ENCODE data around the gene CALN1. TPM values are rescaled to one million over a fixed set of nuclear protein-coding genes. Genes with fewer than 3 reads are reported as not detected.

The CALN1 gene
- total and polyA plus RNA-seq, 9 of the 15 experiments (the other 6 are each of a cell fraction or from before 2014, with no cell fraction given), result 1.4 to 7.5 (median 3.3) TPM

GRCh38 chr7:71835056-71835455, 577.1 kb downstream of the CALN1 start:
- H3K27ac ChIP-seq (ENCODE audit: extremely low read depth, low read depth, low read length), result no peak overlapping the region
- 3% methylated on average over 5 of the region's 5 CpGs for WGBS (ENCODE audit: insufficient coverage, low coverage, missing lambda C conversion rate)
- no peaks in the 10 kb centered on the region for H3K79me2 ChIP-seq (ENCODE audit: control insufficient read depth, insufficient read depth, low read length)
- intact Hi-C loops (cut with micrococcal nuclease), result loop anchor here (10.0 kb wide), 1 partner anchor 60 kb away; no protein-coding TSS in a partner anchor
- H3K36me3 ChIP-seq (ENCODE audit: control insufficient read depth, insufficient read depth, low read length), result no peaks in the 10 kb centered on the region
- in situ Hi-C loops (cut with MboI), result no loop called here
- no peak for DNase-seq (ENCODE audit: extremely low read depth in 1 of 4, low spot score in 3 of 4)
- H3K9me3 ChIP-seq (replicated peaks; ENCODE audit: control insufficient read depth, insufficient read depth, low read depth, low read length), result no peaks in the 10 kb centered on the region
- BruUV-seq (replicated peaks), result no TSS peak
- FAIRE-seq, result no peak
- peaks cover 0 to 7% of the 10 kb centered on the region in 2 experiments; a peak in 3 of 5 replicates for H3K27me3 ChIP-seq (ENCODE audit: control insufficient read depth in 2 of 2, insufficient read depth in 2 of 2, low read length in 2 of 2)
- no peak overlapping the region for H2AFZ ChIP-seq (ENCODE audit: low read depth, low read length)
- no peak for ATAC-seq
- H3K4me3 ChIP-seq, result no peak overlapping the region
- POLR2A ChIA-PET, result interaction anchor here (0.9 kb wide), 1 partner anchor 29 kb away, joined by 4 read pairs; no protein-coding TSS in a partner anchor
- no peak overlapping the region for H3K9ac ChIP-seq (ENCODE audit: insufficient read depth in 1 of 2, low read depth in 2 of 2, low read length in 2 of 2)
- H4K20me1 ChIP-seq (replicated peaks; ENCODE audit: control insufficient read depth, insufficient read depth, low read length), result no peaks in the 10 kb centered on the region
- no peaks in the 10 kb centered on the region for H3K4me1 ChIP-seq (replicated peaks in 1 of 2; ENCODE audit: control insufficient read depth in 2 of 2, insufficient read depth in 2 of 2, low read length in 2 of 2)
- CTCF ChIA-PET (ENCODE audit: low intra/inter-chr PET ratio), result no interaction called here
- no peaks in the 10 kb centered on the region for H3K9me1 ChIP-seq (ENCODE audit: control insufficient read depth, insufficient read depth, low read length)
- H3K4me2 ChIP-seq (ENCODE audit: insufficient read depth, low read length), result no peak overlapping the region
- no peak for TF ChIP-seq SFPQ (IDR thresholded peaks at IDR 0.05; ENCODE audit: low read depth, low read length)
- TF ChIP-seq PTBP1 (IDR thresholded peaks at IDR 0.05; ENCODE audit: low read depth, low read length), result no peak
- no peak for TF ChIP-seq POLR3A (IDR thresholded peaks at IDR 0.05; ENCODE audit: borderline replicate concordance, extremely low read depth, insufficient read depth, insufficient read length)

- FAIRE-seq (no peak), DNase-seq (ENCODE audit: extremely low read depth in 1 of 4, low spot score in 3 of 4) (no peak), ATAC-seq (no peak)
- no peak overlapping the region for H3K4me3 ChIP-seq
- H3K79me2 ChIP-seq (ENCODE audit: control insufficient read depth, insufficient read depth, low read length), result no peaks in the 10 kb centered on the region
- intact Hi-C loops (cut with micrococcal nuclease), result no loop called here
- in situ Hi-C loops (cut with MboI), result no loop called here
- H3K36me3 ChIP-seq (ENCODE audit: control insufficient read depth, insufficient read depth, low read length), result no peaks in the 10 kb centered on the region
- TF ChIP-seq STAT5A (IDR thresholded peaks at IDR 0.05; ENCODE audit: borderline replicate concordance, low read length), result no peak
- no peak for TF ChIP-seq ILK (tag; IDR thresholded peaks at IDR 0.05; ENCODE audit: borderline replicate concordance, low read depth)
- TF ChIP-seq HBP1 (CRISPR knock-in tag; IDR thresholded peaks at IDR 0.05), result no peak
- TF ChIP-seq ZNF239 (CRISPR knock-in tag; IDR thresholded peaks at IDR 0.05), result no peak
- TF ChIP-seq ATF7 (IDR thresholded peaks at IDR 0.05), result no peak
- no peak for TF ChIP-seq NR0B1 (IDR thresholded peaks at IDR 0.05; ENCODE audit: partially characterized antibody)
- no peak for TF ChIP-seq TSC22D4 (tag; IDR thresholded peaks at IDR 0.05)
- TF ChIP-seq FOXM1 (IDR thresholded peaks at IDR 0.05; ENCODE audit: low read depth), result no peak
- no peak for TF ChIP-seq FOXM1 (CRISPR knock-in tag; IDR thresholded peaks at IDR 0.05; ENCODE audit: low read depth)
- H2AFZ ChIP-seq (ENCODE audit: low read depth, low read length), result no peak overlapping the region
- H3K27ac ChIP-seq (ENCODE audit: extremely low read depth, low read depth, low read length), result no peak overlapping the region
- no peak overlapping the region for H3K9ac ChIP-seq (ENCODE audit: insufficient read depth in 1 of 2, low read depth in 2 of 2, low read length in 2 of 2)
- no TSS peak for BruUV-seq (replicated peaks)
- no peaks in the 10 kb centered on the region for H3K4me1 ChIP-seq (replicated peaks in 1 of 2; ENCODE audit: control insufficient read depth in 2 of 2, insufficient read depth in 2 of 2, low read length in 2 of 2)
- H3K9me1 ChIP-seq (ENCODE audit: control insufficient read depth, insufficient read depth, low read length), result peaks cover 3% of the 10 kb centered on the region
- no peak overlapping the region for H3K4me2 ChIP-seq (ENCODE audit: insufficient read depth, low read length)
- no peaks in the 10 kb centered on the region for H3K27me3 ChIP-seq (ENCODE audit: control insufficient read depth in 2 of 2, insufficient read depth in 2 of 2, low read length in 2 of 2)
- no peaks in the 10 kb centered on the region for H3K9me3 ChIP-seq (replicated peaks; ENCODE audit: control insufficient read depth, insufficient read depth, low read depth, low read length)
- WGBS (ENCODE audit: insufficient coverage, low coverage, missing lambda C conversion rate), result 2% methylated on average over 3 of the region's 3 CpGs
- no peaks in the 10 kb centered on the region for H4K20me1 ChIP-seq (replicated peaks; ENCODE audit: control insufficient read depth, insufficient read depth, low read length)
- ChIA-PET POLR2A (no interaction called here), CTCF (ENCODE audit: low intra/inter-chr PET ratio) (no interaction called here)
Observed at GRCh38 chr7:71829515-71829914, 582.6 kb downstream of the CALN1 start.
